Measurements from ENCODE around the gene ABR.
"Not testable (repeated sequence)": the region's sequence is repeated elsewhere in the genome, so short reads cannot be mapped to it uniquely, and the experiment has no call there.

The ABR gene

GRCh38 chr17:1201132-1201702 is 21.4 kb upstream of the ABR start:
- no peak for DNase-seq

DNA sequence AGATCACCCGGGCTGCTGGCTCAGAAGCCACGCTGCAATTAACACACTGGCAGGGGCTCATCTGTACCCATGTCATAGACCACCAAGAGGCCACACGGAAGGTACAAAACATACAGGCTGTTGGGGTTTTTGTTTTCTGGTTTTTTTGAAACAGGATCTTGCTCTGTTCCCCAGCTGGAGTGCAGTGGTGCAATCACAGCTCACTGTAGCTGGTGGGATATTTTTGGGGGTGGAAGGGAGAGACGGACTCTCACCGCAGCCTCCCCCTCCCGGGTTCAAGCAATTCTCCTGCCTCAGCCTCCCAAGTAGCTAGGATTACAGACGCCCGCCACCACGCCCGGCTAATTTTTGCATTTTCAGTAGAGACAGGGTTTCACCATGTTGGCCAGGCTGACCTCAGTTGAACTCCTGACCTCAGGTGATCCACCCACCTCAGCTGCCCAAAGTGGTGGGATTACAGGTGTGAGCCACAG is 19.5 kb upstream of the ABR start:
- DNase-seq = not testable (repeated sequence)

DNA sequence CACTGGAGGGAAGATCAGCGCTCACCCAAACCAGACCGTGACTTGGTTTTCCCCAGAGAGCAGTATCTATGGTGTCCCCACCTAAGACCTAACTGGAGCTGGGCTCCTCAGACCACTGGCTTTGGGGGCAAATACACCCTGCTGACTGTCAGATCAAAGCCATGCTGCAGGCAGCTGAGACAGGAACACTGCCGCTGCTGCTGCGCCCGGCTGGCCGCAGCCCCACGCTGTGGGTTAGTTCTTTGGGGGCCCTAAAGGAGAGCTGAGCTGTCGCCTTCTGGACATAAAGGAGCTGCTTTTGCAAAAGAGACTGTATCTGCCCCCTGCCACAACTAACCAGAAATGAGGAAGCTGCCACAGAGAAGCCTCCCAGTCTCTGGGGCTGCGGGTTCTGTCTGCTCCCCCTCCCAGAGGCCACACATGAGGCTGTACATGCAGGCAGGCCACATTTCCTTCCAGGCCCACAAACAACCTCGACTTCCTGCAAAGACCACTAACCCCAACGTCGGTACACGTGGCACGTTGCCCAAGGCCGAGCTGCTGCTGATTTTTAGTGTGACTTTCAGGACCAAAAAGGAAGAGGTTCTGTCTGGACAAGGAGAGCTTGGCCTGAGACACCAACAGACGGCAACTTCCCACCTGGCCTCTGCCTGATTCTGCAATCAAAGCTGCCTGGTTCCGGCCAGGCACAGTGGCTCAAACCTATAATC is 18.2 kb upstream of the ABR start:
- DNase-seq = peak; percentile 46 to 63

DNA sequence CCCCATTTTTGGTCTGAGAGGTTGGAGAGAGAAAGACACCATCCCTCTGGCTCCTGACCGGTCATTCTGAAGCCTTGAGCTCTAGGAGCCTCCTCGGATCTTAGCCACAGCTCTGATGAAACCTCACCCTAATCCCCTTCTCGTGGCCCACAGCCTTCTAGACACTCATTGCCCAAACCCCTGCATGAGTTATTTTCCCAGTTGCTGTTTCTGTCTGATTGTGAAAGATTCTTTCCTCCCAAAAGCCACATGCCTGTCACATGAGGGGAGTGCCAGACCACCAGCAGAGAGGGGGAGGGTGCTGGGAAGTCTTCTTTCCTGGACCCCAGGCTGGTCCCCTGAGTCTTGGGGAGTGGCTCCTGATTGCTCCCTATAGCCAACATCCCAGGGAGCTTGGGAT is 17.6 kb upstream of the ABR start:
- peak in 1 of 2 donors; percentile 45 for DNase-seq

DNA sequence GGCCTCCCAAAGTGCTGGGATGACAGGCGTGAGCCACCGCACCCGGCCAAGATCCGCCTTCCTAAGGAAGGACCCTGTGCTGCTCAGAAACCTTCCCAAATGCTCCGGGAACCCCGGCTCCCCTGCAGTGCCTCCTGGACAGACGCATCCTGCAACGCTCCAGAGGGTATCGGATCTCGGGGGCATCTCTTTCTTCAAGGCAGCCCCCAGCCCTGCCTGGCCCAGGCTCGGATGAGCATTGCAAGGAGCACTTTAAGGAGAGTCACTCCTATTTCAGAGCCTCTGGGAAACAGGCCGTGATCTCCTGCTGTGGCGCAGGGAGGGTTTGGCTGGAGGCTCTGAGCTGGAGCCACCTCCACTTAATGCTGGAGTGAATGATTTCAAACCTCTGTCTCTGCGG is 17.2 kb upstream of the ABR start:
- DNase-seq = no peak

- no peak for DNase-seq
Observed at GRCh38 chr17:1192911-1193699, 13.3 kb upstream of the ABR start.

DNA sequence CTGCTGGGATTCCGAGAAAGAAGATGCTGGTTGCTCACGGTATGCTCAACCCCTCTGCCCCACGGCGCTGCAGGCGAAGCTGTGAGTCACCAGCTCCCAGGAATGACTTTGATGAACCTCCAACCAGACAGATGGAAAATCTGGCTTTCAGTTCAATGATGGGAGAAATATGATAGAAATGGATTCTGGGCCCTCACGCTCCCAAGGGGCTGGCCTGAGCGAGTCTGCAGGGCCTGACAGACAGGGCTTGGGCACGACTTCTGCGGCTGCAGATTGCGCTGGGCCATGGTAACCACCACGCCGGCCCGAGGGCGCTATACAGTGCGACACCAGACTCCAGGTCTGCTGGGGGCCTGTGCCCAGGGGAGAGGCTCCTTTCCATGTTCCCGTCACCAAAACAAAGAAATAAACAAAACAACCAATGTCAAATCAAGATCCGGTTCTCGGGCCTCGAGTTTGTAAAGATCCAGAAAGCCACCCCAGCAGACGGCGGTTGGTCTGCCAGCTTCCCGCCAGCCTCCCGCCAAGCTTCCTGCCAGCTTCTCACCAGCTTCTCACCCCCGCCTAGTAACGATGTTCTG is 11.1 kb upstream of the ABR start:
- DNase-seq = no peak

DNA sequence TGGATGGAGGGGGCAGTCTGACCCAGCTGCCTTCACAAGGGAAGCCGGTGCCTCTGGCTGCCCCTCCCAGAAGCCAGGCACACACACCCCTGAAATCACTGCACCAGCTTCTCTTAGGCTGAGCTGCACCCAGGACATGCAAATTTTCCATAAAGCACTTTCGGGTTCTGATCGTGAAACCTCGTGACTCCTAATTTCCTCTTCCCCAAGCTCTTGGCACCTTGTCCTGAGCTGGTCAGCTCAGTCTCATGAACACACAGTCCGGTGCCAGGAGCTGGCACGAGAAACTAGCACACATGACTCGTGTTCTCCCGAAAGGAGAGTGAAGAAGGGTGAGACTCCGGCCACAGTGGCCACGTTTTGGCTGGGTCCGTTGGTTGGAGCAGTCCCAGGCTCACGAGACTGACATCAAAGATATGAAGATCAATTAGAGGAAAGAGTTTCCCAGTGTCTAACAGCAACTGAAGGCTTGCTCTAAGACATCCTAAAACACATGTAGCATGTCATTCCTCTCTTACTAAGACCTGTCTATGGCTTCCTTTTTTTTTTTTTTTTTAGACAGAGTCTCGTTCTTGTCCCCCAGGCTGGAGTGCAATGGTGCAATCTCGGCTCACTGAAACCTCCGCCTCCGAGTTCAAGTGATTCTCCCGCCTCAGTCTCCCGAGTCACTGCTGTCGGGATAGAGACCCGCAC is 9.2 kb upstream of the ABR start:
- peak in 1 of 2 donors; percentile 24 for DNase-seq

GRCh38 chr17:1186923-1187771 is 7.4 kb upstream of the ABR start:
- DNase-seq = peak; percentile 59 to 64

DNA sequence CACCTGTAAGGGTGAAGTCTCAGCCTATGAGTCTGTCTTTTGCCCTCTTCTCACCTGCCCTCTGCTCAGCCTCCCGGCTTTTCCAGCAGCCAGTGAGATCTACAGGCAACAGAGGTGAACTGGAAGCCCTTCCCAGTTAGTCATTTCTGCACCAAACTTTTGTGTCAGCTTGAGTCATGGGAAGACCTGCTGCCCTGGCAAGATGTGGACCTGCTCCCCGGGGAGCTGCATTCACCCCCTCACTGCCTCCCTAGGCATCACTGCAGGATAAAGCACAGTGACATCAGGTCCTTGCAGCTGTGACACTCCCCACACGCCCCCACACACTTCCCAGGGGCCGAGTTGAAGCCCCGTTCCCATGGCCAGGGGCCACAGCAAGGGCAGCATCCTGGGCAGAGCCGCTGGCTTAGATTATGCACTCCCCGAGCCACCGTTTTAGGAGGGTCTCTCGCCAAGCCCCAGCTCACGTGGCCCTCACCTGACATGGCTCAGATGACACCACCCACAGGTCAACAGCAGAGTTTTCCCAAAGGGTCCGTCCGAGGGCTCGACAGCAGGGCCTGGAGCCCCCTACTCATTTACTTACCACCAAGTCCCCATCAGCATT is 6.5 kb upstream of the ABR start:
- DNase-seq = no peak

DNA sequence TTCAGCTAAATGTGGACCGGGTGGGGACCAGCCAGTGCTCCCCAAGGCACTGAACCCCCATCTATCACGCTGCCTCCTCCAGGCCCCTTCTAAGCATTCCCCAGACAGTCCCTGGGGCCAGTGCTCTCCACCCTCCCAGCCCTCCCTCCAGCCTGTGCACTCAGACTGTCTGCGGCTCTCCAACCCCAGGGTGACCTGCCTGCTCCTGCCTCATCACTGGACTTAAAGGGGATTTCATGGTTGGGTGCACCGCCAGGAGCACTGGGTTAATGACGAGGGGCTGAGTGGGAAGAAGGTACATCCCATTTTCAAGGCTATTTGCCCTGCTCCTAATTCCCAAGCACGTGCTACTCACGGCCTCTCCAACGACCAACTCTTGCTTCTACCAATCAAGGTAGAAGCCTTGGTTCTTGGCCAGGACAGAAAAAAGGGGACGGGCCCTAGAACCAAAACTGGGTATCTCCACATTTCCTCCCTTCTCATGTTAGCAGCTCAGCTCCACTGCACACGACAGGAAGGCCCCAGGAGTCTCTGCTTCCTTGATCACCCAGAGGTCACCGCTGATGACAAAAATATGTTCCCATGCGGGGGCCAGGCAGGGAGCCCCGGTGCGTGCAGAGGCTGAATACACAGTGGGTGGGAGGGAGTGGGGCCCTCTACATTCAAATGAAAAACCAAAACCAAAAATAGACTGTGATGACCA is 3.5 kb upstream of the ABR start:
- no peak for DNase-seq

DNA sequence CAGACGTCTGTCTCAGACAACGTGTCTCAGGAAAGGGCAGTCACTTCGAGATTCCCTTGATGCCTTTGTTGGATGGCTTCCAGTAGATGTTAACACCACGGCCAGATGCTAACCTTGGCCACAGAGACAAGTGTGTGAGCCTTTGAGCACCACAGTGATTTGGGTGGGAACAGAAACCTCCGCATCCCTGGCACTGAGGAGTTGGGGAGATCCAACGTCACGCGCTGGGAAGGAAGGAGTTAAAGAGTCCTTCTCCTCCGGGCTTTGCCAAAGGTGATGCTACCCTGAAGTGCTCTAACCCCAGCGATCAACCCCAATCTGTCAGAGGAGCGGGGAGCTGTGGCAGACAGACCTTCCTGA is 3.0 kb upstream of the ABR start:
- DNase-seq = no peak

- DNase-seq = no peak
Observed at GRCh38 chr17:1181753-1182137, 2.0 kb upstream of the ABR start.

- no peak for DNase-seq
Observed at GRCh38 chr17:1180958-1181752, 1.4 kb upstream of the ABR start.

DNA sequence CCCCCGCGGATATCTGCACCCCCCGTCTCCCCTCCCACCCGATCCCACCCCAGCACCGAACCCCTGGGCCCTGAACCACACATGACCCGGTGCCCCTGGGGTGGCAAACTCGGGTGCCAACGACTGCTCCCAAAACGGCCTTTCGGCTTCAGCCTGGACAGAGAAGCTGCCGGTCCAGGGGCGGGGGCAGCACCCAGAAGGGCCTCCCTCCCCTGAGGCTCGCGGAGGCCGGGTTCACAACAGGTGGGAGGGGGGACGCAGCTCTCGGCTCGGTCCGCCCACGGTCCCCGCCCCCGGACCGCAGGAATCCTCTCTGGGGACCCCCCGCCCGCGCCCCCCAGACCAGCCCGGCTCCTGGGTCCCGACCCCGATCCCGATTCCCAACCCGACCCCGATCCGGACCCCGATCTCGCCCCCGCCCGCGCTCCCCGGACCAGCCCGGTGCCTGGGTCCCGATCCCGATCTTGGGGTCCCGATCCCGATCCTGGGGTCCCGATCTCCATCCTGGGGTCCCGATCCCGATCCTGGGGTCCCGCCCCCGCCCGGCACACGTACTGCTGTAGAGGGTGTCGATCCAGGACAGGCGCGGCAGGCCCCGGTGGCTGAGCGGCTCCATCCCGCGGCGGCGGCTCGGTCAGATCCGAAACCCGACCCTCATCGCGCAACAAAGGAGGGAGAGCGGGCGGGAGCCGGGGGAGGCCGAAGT is 516 bp downstream of the ABR start:
- no peak for DNase-seq

GRCh38 chr17:1177016-1177700 is 2.6 kb downstream of the ABR start:
- DNase-seq = no peak

- DNase-seq = no peak
Observed at GRCh38 chr17:1174263-1174880, 5.4 kb downstream of the ABR start.
